ENCODE measurements around the gene SLK.

DNA sequence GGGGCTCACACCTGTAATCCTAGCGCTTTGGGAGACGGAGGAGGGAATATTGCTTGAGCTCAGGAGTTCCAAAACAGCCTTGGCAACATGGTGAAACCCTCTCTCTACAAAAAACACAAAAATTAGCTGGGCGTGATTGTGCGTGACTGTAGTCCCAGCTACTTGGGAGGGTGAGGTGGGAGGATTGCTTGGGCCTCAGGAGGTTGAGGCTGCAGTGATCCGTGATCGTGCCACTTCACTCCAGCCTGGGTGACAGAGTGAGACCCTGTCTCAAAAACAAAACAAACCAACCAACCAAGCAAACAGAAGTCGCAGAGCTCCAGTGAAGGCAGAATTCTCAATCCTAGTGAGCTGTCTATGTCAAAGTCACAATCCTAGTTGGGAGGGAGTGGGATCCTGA lies 34.7 kb upstream of the SLK start:
- TF ChIP-seq CTCF (IDR thresholded peaks at IDR 0.05) (no peak), POLR2A (IDR thresholded peaks at IDR 0.05) (no peak)

Measured in tibial nerve (tissue), 3 donors.